ENCODE results near the gene PINK1. TPM values are rescaled to one million over a fixed set of nuclear protein-coding genes. Genes with fewer than 3 reads are reported as not detected.

PINK1 gene
- total RNA-seq, 5 donors from 2014 or later (not counting 1 experiment from before 2014, with no cell fraction given) = 11.8 to 30.1 (median 26.8) TPM

- DNase-seq (no peak), ATAC-seq (replicated peaks in 1 of 4) (no peak)
- H3K36me3 ChIP-seq (ENCODE audit: control insufficient read depth in 2 of 2, extremely low read depth in 1 of 2, insufficient read depth in 1 of 2, low read length in 1 of 2) = no peaks in the 10 kb centered on the region
- H3K36me3 Mint-ChIP-seq = no peaks in the 10 kb centered on the region
- H3K9me3 ChIP-seq = no peaks in the 10 kb centered on the region
- peaks cover 0 to 6% of the 10 kb centered on the region in 2 experiments for H3K27me3 ChIP-seq (replicated peaks in 1 of 2; ENCODE audit: control insufficient read depth in 2 of 2, extremely low read depth in 1 of 2, insufficient read depth in 2 of 2, low read length in 1 of 2)
- H3K27ac Mint-ChIP-seq = no peak overlapping the region
- H3K4me3 ChIP-seq (ENCODE audit: control insufficient read depth in 1 of 2, extremely low read depth in 1 of 2, low read length in 1 of 2) = no peak overlapping the region
- H3K27me3 Mint-ChIP-seq = peaks cover 24 to 27% of the 10 kb centered on the region in 2 donors
- no peak overlapping the region for H3K27ac ChIP-seq (ENCODE audit: low read length)
- CTCF ChIA-PET = interaction anchor here in 1 of 2 donors (0.9 kb wide), 1 partner anchor 14 kb away, joined by 3 read pairs; no protein-coding TSS in a partner anchor
- H3K4me3 Mint-ChIP-seq = no peak overlapping the region
- H3K9me3 Mint-ChIP-seq = peaks cover 0 to 12% (median 0%) of the 10 kb centered on the region in 3 donors
- POLR2A ChIA-PET = no interaction called here
- no CpG with 5 or more reads among the region's 1 CpG for WGBS (ENCODE audit: insufficient coverage)
- H3K4me1 Mint-ChIP-seq = no peaks in the 10 kb centered on the region
- no peaks in the 10 kb centered on the region for H3K4me1 ChIP-seq (ENCODE audit: control insufficient read depth in 1 of 2, extremely low read depth in 1 of 2, insufficient read depth in 2 of 2, low read length in 2 of 2)
Observed at GRCh38 chr1:20626098-20626427, 7.2 kb upstream of the PINK1 start.

- CTCF ChIA-PET = no interaction called here
- WGBS (ENCODE audit: insufficient coverage) = no CpG with 5 or more reads among the region's 1 CpG
Observed at GRCh38 chr1:20626524-20626923, 6.7 kb upstream of the PINK1 start.

GRCh38 chr1:20630729-20631128 lies 2.5 kb upstream of the PINK1 start:
- POLR2A ChIA-PET = interaction anchor here in 1 of 2 donors (1.0 kb wide), 1 partner anchor 30 kb away, joined by 3 read pairs; no protein-coding TSS in a partner anchor
- whole genome bisulfite sequencing (ENCODE audit: insufficient coverage) = 57% methylated on average over 1 of the region's 4 CpGs
- no peak overlapping the region for H3K4me3 Mint-ChIP-seq

More at GRCh38 chr1:20626524-20626923, 6.7 kb upstream of the PINK1 start:
- H3K27ac ChIP-seq (ENCODE audit: low read length) = no peak overlapping the region
- H3K4me3 ChIP-seq (ENCODE audit: control insufficient read depth in 1 of 2, extremely low read depth in 1 of 2, low read length in 1 of 2) = no peak overlapping the region
- no peaks in the 10 kb centered on the region for H3K36me3 ChIP-seq (ENCODE audit: control insufficient read depth in 2 of 2, extremely low read depth in 1 of 2, insufficient read depth in 1 of 2, low read length in 1 of 2)
- H3K27me3 ChIP-seq (replicated peaks in 1 of 2; ENCODE audit: control insufficient read depth in 2 of 2, extremely low read depth in 1 of 2, insufficient read depth in 2 of 2, low read length in 1 of 2) = peaks cover 0 to 6% of the 10 kb centered on the region in 2 experiments
- ATAC-seq (replicated peaks in 1 of 4) (no peak), DNase-seq (no peak)
- Mint-ChIP-seq H3K4me1 (no peaks in the 10 kb centered on the region), H3K36me3 (no peaks in the 10 kb centered on the region), H3K9me3 (peaks cover 0 to 12% (median 0%) of the 10 kb centered on the region in 3 donors), H3K27ac (no peak overlapping the region), H3K4me3 (no peak overlapping the region), H3K27me3 (peaks cover 24 to 27% of the 10 kb centered on the region in 2 donors)
- POLR2A ChIA-PET = no interaction called here
- no peaks in the 10 kb centered on the region for H3K9me3 ChIP-seq
- H3K4me1 ChIP-seq (ENCODE audit: control insufficient read depth in 1 of 2, extremely low read depth in 1 of 2, insufficient read depth in 2 of 2, low read length in 2 of 2) = no peaks in the 10 kb centered on the region

DNA sequence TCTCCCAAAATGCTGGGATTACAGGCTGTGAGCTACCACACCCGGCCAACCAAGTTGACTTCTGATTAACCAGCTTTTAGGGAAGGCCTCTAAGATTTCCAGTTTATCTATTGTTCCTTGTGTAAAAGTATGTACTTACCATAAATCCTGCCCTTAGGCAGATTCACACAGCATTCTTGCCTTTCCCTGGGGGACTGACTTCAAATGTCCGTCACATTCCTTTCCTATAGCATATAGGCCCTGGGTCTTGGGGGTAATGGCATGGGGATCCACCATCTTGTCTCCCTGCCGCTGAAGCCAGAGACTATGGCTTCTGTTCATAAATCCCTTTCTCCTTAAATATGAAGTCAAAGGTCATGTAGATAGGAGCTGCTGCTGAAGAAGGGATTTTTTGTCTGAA lies 872 bp upstream of the PINK1 start:
- peaks cover 0 to under 1% of the 10 kb centered on the region in 2 donors for H3K36me3 ChIP-seq (ENCODE audit: control insufficient read depth in 2 of 2, extremely low read depth in 1 of 2, insufficient read depth in 1 of 2, low read length in 1 of 2)
- no peaks in the 10 kb centered on the region for H3K27me3 ChIP-seq (replicated peaks in 1 of 2; ENCODE audit: control insufficient read depth in 2 of 2, extremely low read depth in 1 of 2, insufficient read depth in 2 of 2, low read length in 1 of 2)
- peaks cover 3 to 18% of the 10 kb centered on the region in 2 experiments for H3K4me1 ChIP-seq (ENCODE audit: control insufficient read depth in 1 of 2, extremely low read depth in 1 of 2, insufficient read depth in 2 of 2, low read length in 2 of 2)
- DNase-seq = no peak
- Mint-ChIP-seq H3K27me3 (peaks cover 5 to 11% of the 10 kb centered on the region in 2 donors), H3K4me3 (peak overlapping the region; percentile 61 to 81 (median 70)), H3K27ac (no peak overlapping the region), H3K4me1 (peaks cover 8 to 15% (median 9%) of the 10 kb centered on the region in 3 donors), H3K9me3 (peaks cover 0 to 12% (median 0%) of the 10 kb centered on the region in 3 donors), H3K36me3 (peaks cover 1% of the 10 kb centered on the region)
- ATAC-seq (replicated peaks in 1 of 4) = no peak
- CTCF ChIA-PET = interaction anchor here in 1 of 2 donors (0.6 to 1.0 kb wide), 2 partner anchors 10 to 28 kb away, joined by 3 to 4 read pairs; no protein-coding TSS in a partner anchor
- no peak overlapping the region for H3K27ac ChIP-seq (ENCODE audit: low read length)
- no peak overlapping the region for H3K4me3 ChIP-seq (ENCODE audit: control insufficient read depth in 1 of 2, extremely low read depth in 1 of 2, low read length in 1 of 2)
- no CpG with 5 or more reads among the region's 3 CpGs for WGBS (ENCODE audit: insufficient coverage)
- POLR2A ChIA-PET = interaction anchor here in 1 of 2 donors (0.6 kb wide), 1 partner anchor 711 kb away, joined by 6 read pairs; no protein-coding TSS in a partner anchor
- H3K9me3 ChIP-seq = no peaks in the 10 kb centered on the region

More at GRCh38 chr1:20630729-20631128, 2.5 kb upstream of the PINK1 start:
- H3K9me3 ChIP-seq = no peaks in the 10 kb centered on the region
- DNase-seq (no peak), ATAC-seq (replicated peaks in 1 of 4) (no peak)
- peaks cover 0 to 12% (median 0%) of the 10 kb centered on the region in 3 donors for H3K9me3 Mint-ChIP-seq
- CTCF ChIA-PET = no interaction called here
- H3K4me1 Mint-ChIP-seq = peaks cover 8 to 11% (median 9%) of the 10 kb centered on the region in 3 donors
- peaks cover 3 to 18% of the 10 kb centered on the region in 2 experiments for H3K4me1 ChIP-seq (ENCODE audit: control insufficient read depth in 1 of 2, extremely low read depth in 1 of 2, insufficient read depth in 2 of 2, low read length in 2 of 2)
- H3K27ac ChIP-seq (ENCODE audit: low read length) = no peak overlapping the region
- no peak overlapping the region for H3K4me3 ChIP-seq (ENCODE audit: control insufficient read depth in 1 of 2, extremely low read depth in 1 of 2, low read length in 1 of 2)
- no peaks in the 10 kb centered on the region for H3K36me3 ChIP-seq (ENCODE audit: control insufficient read depth in 2 of 2, extremely low read depth in 1 of 2, insufficient read depth in 1 of 2, low read length in 1 of 2)
- no peaks in the 10 kb centered on the region for H3K27me3 ChIP-seq (replicated peaks in 1 of 2; ENCODE audit: control insufficient read depth in 2 of 2, extremely low read depth in 1 of 2, insufficient read depth in 2 of 2, low read length in 1 of 2)
- no peak overlapping the region for H3K27ac Mint-ChIP-seq
- H3K36me3 Mint-ChIP-seq = no peaks in the 10 kb centered on the region
- peaks cover 16 to 20% of the 10 kb centered on the region in 2 donors for H3K27me3 Mint-ChIP-seq

DNA sequence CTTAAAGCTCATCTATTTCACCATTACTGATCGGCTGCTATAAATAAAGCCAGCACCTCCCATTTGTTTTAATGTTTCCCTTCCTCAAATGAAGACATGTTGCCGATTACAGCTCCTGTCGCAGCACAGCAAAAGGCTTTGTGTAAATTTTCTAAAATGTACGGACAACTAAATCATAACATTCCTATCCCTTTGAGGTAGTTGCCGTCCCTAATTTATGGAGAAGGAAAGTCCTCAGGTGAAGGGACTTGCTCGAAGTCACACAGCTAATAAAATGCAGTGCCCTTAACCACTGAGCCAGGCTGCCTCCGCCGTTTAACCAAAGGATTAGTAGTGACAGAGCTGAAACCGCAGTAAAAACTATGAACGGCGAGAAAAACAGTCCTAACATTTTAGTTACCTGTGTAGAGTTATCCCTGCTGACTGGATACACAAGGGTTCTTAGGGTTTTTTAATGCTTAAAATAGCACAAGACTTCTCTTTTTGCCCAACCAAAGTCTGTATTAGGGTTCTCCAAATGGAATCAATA lies 871 bp downstream of the PINK1 start:
- 6% methylated on average over 5 of the region's 11 CpGs for WGBS (ENCODE audit: insufficient coverage)
- peak overlapping the region; percentile 62 for H3K27ac ChIP-seq (ENCODE audit: low read length)
- DNase-seq = peak in 7 of 35 experiments; percentile 5 to 20 (median 11)
- H3K27ac Mint-ChIP-seq = peak overlapping the region; percentile 85 to 95
- CTCF ChIA-PET = interaction anchor here in 1 of 2 donors (0.6 to 1.8 kb wide), 9 partner anchors 8 to 153 kb away, joined by 3 to 17 read pairs (median 5); partner anchors contain the start of genes DDOST and HP1BP3
- peak; percentile 7 to 26 (median 18) for ATAC-seq (replicated peaks in 1 of 4)
- peaks cover 0 to 2% (median 0%) of the 10 kb centered on the region in 3 donors for H3K9me3 Mint-ChIP-seq
- no peaks in the 10 kb centered on the region for H3K27me3 Mint-ChIP-seq
- peak overlapping the region; percentile 66 to 72 for H3K4me3 ChIP-seq (ENCODE audit: control insufficient read depth in 1 of 2, extremely low read depth in 1 of 2, low read length in 1 of 2)
- peaks cover 8 to 15% (median 9%) of the 10 kb centered on the region in 3 donors for H3K4me1 Mint-ChIP-seq
- peaks cover 0 to 15% of the 10 kb centered on the region in 2 donors for H3K36me3 ChIP-seq (ENCODE audit: control insufficient read depth in 2 of 2, extremely low read depth in 1 of 2, insufficient read depth in 1 of 2, low read length in 1 of 2)
- H3K27me3 ChIP-seq (replicated peaks in 1 of 2; ENCODE audit: control insufficient read depth in 2 of 2, extremely low read depth in 1 of 2, insufficient read depth in 2 of 2, low read length in 1 of 2) = no peaks in the 10 kb centered on the region
- peaks cover 3 to 18% of the 10 kb centered on the region in 2 experiments for H3K4me1 ChIP-seq (ENCODE audit: control insufficient read depth in 1 of 2, extremely low read depth in 1 of 2, insufficient read depth in 2 of 2, low read length in 2 of 2)
- peaks cover 17% of the 10 kb centered on the region for H3K36me3 Mint-ChIP-seq
- H3K4me3 Mint-ChIP-seq = peak overlapping the region; percentile 87 to 88 (median 87)
- H3K9me3 ChIP-seq = no peaks in the 10 kb centered on the region
- POLR2A ChIA-PET = interaction anchor here (0.5 to 1.4 kb wide), 5 partner anchors 27 to 700 kb away, joined by 4 to 11 read pairs (median 8); partner anchors contain the start of gene DDOST (in 1 of the 2)

- peak overlapping the region; percentile 85 to 95 for H3K27ac Mint-ChIP-seq
- no peaks in the 10 kb centered on the region for H3K9me3 Mint-ChIP-seq
- H3K27me3 Mint-ChIP-seq = no peaks in the 10 kb centered on the region
- Histone ChIP-seq H3K9me3 (no peaks in the 10 kb centered on the region), H3K4me3 (ENCODE audit: control insufficient read depth in 1 of 2, extremely low read depth in 1 of 2, low read length in 1 of 2) (peak overlapping the region; percentile 66 to 72), H3K4me1 (ENCODE audit: control insufficient read depth in 1 of 2, extremely low read depth in 1 of 2, insufficient read depth in 2 of 2, low read length in 2 of 2) (peaks cover 3 to 18% of the 10 kb centered on the region in 2 experiments), H3K27ac (ENCODE audit: low read length) (no peak overlapping the region), H3K27me3 (replicated peaks in 1 of 2; ENCODE audit: control insufficient read depth in 2 of 2, extremely low read depth in 1 of 2, insufficient read depth in 2 of 2, low read length in 1 of 2) (no peaks in the 10 kb centered on the region), H3K36me3 (ENCODE audit: control insufficient read depth in 2 of 2, extremely low read depth in 1 of 2, insufficient read depth in 1 of 2, low read length in 1 of 2) (peaks cover 0 to 17% of the 10 kb centered on the region in 2 donors)
- POLR2A ChIA-PET = interaction anchor here (0.6 to 1.4 kb wide), 2 partner anchors 26 to 38 kb away, joined by 10 to 11 read pairs; partner anchors contain the start of gene DDOST (in 1 of the 2)
- ATAC-seq (replicated peaks in 1 of 4) (peak in 3 of 4 experiments; percentile 13 to 54 (median 17)), DNase-seq (peak in 15 of 35 experiments; percentile 7 to 46 (median 16))
- H3K4me3 Mint-ChIP-seq = peak overlapping the region; percentile 87 to 88 (median 87)
- H3K36me3 Mint-ChIP-seq = peaks cover 20% of the 10 kb centered on the region
- peaks cover 8 to 15% (median 9%) of the 10 kb centered on the region in 3 donors for H3K4me1 Mint-ChIP-seq
- 0% methylated on average over 1 of the region's 4 CpGs for WGBS (ENCODE audit: insufficient coverage)
- CTCF ChIA-PET = interaction anchor here in 1 of 2 donors (0.9 to 1.8 kb wide), 5 partner anchors 11 to 152 kb away, joined by 3 to 17 read pairs (median 5); partner anchors contain the start of genes DDOST and HP1BP3
Observed at GRCh38 chr1:20634594-20635084, 1.4 kb downstream of the PINK1 start.
